ENCODE data around the gene FAM53A. TPM values are rescaled to one million over a fixed set of nuclear protein-coding genes. Genes with fewer than 3 reads are reported as not detected.

The FAM53A gene
- polyA plus RNA-seq, 4 donors = 1.2 to 3.6 (median 2.5) TPM

DNA sequence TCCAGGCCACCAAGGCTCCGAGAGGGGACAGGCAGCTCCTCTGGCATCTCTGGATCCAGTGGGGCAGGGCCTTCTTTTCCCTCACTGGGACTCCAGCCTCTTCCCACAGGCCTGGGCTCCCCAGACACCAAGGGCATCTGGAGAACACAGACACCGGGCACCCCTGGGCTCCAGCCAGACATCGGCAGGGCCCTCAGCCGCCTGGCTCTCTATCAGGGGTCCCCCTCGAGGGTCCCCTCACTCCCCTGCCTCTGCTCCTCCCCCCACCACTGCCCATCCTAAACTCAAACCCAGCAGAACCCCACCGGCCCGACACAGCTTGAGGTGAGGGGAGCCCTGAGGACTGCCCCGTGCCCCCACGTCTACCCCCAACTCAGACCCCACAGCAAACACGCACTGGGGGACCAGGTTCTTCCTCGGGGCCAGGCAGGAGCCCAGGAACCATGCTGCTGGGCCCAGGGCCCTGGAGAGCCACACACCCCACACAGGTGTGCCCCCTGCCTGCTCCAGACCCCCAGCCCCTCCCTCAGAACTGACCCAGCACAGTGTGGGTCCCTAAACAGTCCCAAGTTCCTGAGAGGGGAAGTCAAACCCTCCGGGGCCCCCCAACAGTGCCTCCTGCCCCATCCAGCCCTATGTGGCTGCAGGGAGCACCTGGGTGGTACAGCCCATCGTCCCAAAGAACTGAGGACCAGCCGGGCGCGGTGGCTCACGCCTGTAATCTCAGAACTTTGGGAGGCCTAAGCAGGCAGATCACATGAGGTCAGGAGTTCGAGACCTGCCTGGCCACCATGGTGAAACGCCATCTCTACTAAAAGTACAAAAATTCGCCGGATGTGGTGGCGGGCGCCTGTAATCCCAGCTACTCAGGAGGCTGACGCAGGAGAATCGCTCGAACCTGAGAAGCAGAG lies 86.8 kb downstream of the FAM53A start:
- DNase-seq (ENCODE audit: low read depth in 4 of 4, low spot score in 2 of 4) = no peak

DNA sequence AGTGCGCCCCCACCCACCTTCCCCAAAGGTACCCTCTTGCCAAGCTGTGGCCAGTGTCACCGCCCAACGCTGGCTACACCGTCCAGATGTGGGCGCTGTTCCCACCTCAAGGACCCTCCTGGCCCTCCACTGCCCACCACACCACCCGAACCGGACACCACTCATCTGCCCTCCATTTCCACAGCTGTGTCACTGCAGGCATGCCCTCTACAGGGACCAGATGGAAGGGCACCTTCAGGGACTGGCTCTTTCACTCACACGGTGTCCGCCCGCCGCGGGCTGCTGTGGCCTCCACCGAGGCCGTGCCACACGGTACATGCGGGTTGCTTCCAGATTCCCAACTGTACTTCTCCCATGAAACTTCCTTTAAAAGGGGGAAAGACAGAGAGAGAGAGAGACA lies 87.7 kb downstream of the FAM53A start:
- no peak for DNase-seq (ENCODE audit: low read depth in 4 of 4, low spot score in 2 of 4)

DNA sequence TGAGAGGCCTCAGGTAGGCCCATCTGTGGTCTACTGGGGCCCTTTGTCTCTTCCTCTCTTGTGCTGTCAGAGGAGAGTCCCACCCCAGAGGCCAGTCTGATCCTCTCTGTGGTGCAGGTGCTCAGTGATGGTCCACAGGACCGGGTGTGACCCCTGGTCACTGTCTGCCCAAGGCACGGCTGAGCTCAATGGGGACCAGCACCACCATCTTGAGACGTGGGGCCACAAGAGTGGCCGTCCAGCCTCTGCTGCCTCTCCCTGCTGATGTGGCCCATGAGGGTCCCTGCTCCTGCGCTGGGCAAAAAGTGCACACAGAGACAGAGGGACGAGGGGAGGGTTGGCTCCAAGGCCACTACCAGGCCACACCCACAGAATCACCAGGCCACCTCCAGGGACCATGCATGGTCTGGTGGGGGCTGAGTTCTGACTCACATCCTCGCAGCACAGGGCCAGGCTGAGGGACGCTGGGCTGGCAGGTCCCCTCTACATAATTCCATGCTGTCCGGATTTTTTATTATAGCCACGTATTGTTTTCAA lies 88.3 kb downstream of the FAM53A start:
- no peak for DNase-seq (ENCODE audit: low read depth in 4 of 4, low spot score in 2 of 4)

DNA sequence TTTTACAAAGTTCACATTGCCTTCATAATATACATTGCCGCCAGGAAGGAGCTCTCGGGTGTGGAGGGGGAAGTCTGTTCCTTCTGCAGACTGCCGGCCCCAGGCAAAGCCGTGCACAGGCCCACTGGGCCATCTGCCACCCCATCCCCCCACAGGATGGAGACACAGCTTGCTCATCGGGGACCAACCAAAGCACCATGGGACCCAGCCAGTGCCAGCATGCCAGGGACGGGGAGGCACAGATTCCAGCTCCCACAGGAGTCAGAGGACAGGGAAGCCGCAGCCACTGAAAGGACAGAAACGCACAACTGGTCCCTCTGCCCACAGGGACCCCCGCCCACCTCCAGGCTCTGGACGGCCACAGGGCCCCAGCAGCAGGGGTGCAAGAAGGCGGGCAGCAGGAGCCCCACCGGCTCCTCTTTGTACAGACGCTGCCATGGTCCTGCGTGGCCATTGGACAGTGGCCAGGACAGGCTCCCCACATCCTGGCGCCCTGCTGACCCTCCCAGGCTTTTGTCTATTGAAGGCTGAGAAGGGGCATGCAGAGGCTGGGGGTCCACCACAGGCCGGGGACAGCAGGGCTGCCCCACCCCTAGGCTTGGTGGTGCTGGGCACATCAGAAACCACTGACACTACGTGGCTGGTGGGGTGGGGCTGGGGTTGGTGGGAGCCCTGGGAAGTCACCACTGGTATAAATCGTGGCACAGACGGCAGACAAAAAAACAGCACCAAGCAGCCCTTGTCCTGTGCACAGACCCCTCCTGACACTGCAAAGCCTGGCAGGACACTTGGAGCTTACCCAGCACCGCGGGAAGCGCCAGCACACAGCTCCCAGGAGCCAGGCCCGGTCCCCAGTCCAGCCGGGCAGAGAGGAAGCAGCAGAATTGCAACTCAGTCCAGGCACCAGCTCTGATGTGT lies 89.0 kb downstream of the FAM53A start:
- DNase-seq (ENCODE audit: low read depth in 4 of 4, low spot score in 2 of 4) = no peak

DNA sequence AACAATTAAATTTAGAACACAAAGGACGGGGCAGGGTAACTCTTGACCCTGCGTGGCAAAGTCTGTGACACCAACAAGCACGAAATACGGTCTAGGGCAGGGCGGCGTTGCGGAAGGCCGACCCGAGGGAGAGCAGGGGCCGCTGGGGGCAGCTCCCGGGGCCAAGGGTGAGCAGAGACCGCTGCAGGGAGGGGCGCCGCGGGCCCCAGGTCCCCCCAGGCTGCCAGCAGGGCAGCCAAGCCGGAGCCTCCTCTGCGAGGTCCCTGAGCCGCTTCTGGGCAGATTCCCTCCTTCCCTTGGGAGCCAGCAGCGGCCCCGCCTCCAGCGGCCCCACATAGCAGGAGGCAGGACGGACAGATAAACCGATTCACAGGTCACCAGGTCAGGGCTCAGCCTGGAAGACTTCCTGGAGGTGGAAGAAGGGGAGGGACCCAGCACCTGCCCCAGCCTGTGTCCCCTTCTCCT lies 90.2 kb downstream of the FAM53A start:
- DNase-seq (ENCODE audit: low read depth in 4 of 4, low spot score in 2 of 4) = no peak

DNA sequence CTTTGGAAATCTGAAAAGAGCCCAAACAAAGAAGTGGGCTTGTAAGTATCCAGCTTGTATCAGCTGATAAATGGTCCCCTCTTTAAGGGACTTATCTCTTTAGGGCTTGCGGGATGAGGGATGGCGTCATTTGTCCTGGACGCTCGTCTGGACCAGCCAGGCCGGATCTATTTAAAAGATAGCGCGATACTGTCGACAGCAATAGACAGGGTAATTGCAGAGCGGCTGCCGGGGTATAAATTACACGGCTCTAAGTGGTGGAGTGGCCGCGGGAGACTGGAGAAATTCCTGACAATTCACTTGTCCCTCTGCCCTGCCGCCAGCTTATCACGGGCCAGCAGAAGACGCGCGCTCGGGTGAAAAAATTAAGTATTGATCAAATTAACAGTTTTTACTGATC lies 90.7 kb downstream of the FAM53A start:
- DNase-seq (ENCODE audit: low read depth in 4 of 4, low spot score in 2 of 4) = no peak

DNA sequence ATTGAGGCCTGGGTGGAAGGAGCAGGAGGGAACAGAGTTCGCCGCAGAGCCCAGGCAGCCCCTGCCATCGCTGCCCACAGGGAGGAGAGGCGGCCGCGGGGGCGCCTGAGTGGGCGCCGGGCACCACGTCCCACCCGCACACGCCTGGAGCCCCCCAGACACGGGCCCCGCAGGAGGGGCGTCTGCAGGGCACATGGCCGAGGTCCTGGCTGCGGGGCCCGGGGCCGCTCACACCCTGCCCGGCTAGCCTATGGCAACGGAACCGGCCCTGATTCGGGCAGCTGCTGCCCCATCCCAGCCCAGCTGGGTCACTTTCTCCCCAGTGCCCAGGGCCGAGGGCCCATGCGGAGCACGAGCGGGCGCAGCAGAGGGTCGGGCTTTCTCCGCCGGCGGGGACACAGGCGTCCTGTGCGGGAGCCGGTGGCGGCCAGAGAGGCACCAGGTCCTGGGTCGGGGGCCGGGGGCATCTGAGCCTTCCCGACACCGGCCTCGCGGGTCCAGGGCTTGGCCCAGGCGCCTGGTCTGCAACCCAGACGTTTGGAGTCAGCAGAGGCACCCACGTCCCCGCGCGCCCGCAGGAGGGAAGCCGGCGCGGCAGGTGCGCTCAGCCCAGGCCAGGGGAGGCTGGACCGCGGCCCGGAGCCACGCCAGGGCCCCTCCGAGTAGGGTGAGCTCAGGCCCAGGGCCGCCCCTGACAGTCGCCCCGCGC lies 91.2 kb downstream of the FAM53A start:
- DNase-seq (ENCODE audit: low read depth in 4 of 4, low spot score in 2 of 4) = no peak

DNA sequence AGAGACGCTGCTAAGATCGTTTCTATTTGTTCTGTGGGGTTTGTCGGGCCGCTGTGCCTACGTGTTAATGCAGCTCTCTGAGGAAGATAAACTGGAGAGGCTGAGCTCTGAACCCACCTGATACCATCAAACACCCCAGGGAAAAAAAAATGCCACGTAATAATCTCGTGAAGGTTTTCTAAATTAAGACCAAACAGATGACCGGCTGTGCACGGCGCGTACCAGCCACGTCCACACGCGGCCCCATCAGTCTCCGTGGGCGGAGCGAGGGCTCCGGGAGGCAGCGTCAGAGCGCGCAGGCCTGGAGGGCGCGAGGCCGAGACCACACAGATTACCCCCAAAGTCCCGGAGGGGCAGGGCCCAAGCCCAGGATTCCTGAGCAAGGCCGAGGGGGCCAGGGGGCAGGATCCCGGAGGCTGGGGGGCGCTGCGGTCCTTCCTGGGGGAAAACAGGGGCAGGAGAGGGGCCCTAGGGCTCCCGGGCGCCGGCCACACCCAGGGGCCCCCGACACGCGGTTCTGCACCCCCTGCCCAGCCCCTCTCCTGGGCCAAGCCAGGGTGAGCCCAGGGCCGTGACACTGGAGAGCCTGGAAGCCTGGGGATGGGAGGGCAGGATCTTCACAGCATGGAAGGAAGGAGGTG lies 91.9 kb downstream of the FAM53A start:
- DNase-seq (ENCODE audit: low read depth in 4 of 4, low spot score in 2 of 4) = no peak

DNA sequence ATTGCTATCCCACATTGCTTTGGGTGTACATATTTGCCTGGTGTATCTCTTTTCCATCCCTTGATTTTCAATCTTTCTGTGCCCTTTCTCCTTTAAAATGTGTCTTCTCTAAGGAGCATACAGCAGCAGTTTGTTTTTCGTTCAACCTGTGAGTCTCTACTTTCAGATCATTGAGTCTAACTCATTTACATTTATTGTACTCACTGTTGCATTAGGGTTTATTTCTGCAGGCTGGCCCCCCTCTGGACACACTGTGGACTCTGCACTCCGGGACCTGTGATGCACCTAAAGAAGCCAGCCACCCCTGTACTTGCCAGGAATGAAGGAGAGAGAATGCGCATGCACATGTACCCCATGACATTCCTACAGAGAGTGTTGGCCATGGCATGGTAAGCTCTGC lies 93.0 kb downstream of the FAM53A start:
- no peak for DNase-seq (ENCODE audit: low read depth in 4 of 4, low spot score in 2 of 4)

DNA sequence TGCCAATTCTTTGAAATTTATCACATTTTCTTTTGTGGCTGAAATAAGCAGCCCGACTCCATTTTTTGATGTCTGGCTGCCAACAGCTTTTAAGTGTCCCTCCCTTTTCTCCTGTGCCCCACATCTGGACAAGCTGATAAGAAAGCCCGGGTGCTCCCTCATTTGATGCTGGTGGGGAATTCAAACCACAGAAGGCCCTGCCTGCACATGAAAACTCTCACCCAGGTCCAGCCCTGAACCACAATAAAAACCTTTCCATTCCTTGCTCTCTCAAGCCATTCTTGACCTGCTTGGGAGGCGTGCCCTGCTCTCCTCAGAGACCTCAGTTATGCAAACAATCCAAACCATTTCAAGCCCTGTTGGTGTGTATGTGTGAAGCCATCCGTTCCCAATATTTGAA lies 93.9 kb downstream of the FAM53A start:
- no peak for DNase-seq (ENCODE audit: low read depth in 4 of 4, low spot score in 2 of 4)

Other genes with a start within 250 kb of the FAM53A start
- gene SLBP, start 28.0 kb upstream of the FAM53A start, polyA plus RNA-seq (ENCODE audit: insufficient read length in 4 of 4) = 10 to 100 TPM; 79.5 to 94.7 (median 88.5) TPM
- 10 to 100 TPM; 34.2 to 58.1 (median 48.3) TPM for gene TMEM129, start 37.0 kb upstream of the FAM53A start, polyA plus RNA-seq (ENCODE audit: insufficient read length in 4 of 4)
- 10 to 100 TPM; 36.8 to 55.0 (median 46.6) TPM for gene TACC3, start 37.2 kb upstream of the FAM53A start, polyA plus RNA-seq (ENCODE audit: insufficient read length in 4 of 4)
- 100 to 1,000 TPM in 2 of 4 donors, 10 to 100 TPM in 2; 70.0 to 150 (median 103) TPM for gene FGFR3, start 109.0 kb upstream of the FAM53A start, polyA plus RNA-seq (ENCODE audit: insufficient read length in 4 of 4)
- 10 to 100 TPM; 18.7 to 30.1 (median 24.2) TPM for gene LETM1, start 171.8 kb upstream of the FAM53A start, polyA plus RNA-seq (ENCODE audit: insufficient read length in 4 of 4)
- 10 to 100 TPM; 64.6 to 91.3 (median 75.4) TPM for gene NSD2, start 187.1 kb upstream of the FAM53A start, polyA plus RNA-seq (ENCODE audit: insufficient read length in 4 of 4)

All from left renal cortex interstitium (tissue), 4 donors.